MCF 10A (cell line): ENCODE results near the gene TFF3. TPM values are rescaled to one million over a fixed set of nuclear protein-coding genes. Genes with fewer than 3 reads are reported as not detected.

ENCODE experiments used
- BruUV-seq: library from RNA; stranded (reverse); fragments of 400-500 nt; replicated peaks from 2 replicates; lab custom pipeline; 2021; lab: Mats Ljungman, UMichigan
- CTCF ChIA-PET: fragments of 300-600 bp; sonication (Branson Sonifier 250); formaldehyde crosslinking; extraction: SDS; loops from one replicate; lab custom pipeline; 2021; ENCODE audit warnings: antibody characterized with exemption, inconsistent platforms; lab: Yijun Ruan, JAX
- POLR2A ChIA-PET: fragments of 300-600, 350-650 bp; sonication (Branson Sonifier 250); formaldehyde crosslinking; extraction: SDS; loops from one replicate; lab custom pipeline; 2020; ENCODE audit warnings: antibody characterized with exemption, inconsistent platforms; lab: Yijun Ruan, JAX
- DNase-seq: peaks from one replicate; pipeline ENCODE4 v3.0.0-alpha.2; 2018; ENCODE audit not compliant: unreplicated experiment
- H3K27ac Mint-ChIP-seq: one replicate; pipeline ENCODE4 v1.8.0; 2022; ENCODE audit warnings: mild to moderate bottlenecking, low read depth, mixed read lengths; ENCODE audit not compliant: unreplicated experiment
- H3K27me3 Mint-ChIP-seq: one replicate; pipeline ENCODE4 v1.8.0; 2022; ENCODE audit warnings: mixed read lengths; ENCODE audit not compliant: insufficient read depth, unreplicated experiment
- H3K36me3 Mint-ChIP-seq: one replicate; pipeline ENCODE4 v1.8.0; 2022; ENCODE audit warnings: mild to moderate bottlenecking, moderate library complexity, mixed read lengths; ENCODE audit not compliant: insufficient read depth, unreplicated experiment
- H3K4me1 Mint-ChIP-seq: one replicate; pipeline ENCODE4 v1.8.0; 2022; ENCODE audit warnings: mixed read lengths; ENCODE audit not compliant: insufficient read depth, unreplicated experiment
- H3K4me3 Mint-ChIP-seq: one replicate; pipeline ENCODE4 v1.8.0; 2022; ENCODE audit warnings: mild to moderate bottlenecking, moderate library complexity, mixed read lengths; ENCODE audit not compliant: unreplicated experiment
- H3K9me3 Mint-ChIP-seq: one replicate; pipeline ENCODE4 v1.8.0; 2022; ENCODE audit warnings: mixed read lengths; ENCODE audit not compliant: unreplicated experiment
- intact Hi-C: fragments of 100-400 bp; cut with micrococcal nuclease; formaldehyde crosslinking; loops from 2 replicates; pipeline ENCODE4 v1.14.1; 2022
- total RNA-seq: library from RNA; stranded (reverse); gene quantifications from 2 replicates; pipeline ENCODE4 v1.2.3, GENCODE V29; 2022
- TF ChIP-seq, protein P1 (sequence below): fragments of 200-600 bp; IDR thresholded peaks from one replicate; pipeline ENCODE4 v1.8.0; 2022; ENCODE audit warnings: antibody characterized with exemption, mild to moderate bottlenecking; ENCODE audit not compliant: unreplicated experiment

Gene TFF3
- total RNA-seq, 1 experiment from 2014 or later, result not detected

DNA sequence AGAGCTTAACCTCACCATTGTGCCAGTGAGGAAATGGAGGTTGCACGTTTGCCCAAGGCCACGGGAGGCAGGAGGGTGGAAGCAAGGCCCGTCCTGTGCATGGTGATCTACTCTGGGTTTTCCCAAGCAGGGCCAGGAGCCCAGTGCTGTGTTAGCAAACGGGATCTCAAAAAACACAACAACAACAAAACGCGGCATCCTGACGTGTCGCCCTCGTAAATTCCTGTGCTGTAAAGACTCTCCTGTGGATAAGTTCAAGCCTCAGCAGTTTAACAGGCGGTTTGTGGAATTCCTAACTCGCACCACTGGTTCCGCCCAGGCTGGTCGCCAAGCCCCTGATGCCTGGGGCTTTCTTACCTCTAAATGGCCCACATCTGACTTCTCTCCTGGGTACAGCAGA, 39.1 kb downstream of the TFF3 start:
- no peak for DNase-seq
- Mint-ChIP-seq H3K36me3 (peaks cover 10% of the 10 kb centered on the region), H3K4me3 (no peak overlapping the region), H3K9me3 (no peaks in the 10 kb centered on the region), H3K4me1 (no peaks in the 10 kb centered on the region), H3K27ac (no peak overlapping the region), H3K27me3 (no peaks in the 10 kb centered on the region)
- intact Hi-C loops, result no loop called here
- no TSS peak for BruUV-seq
- ChIA-PET CTCF (interaction anchor here (0.6 to 1.7 kb wide), 3 partner anchors 110 to 131 kb away, joined by 3 to 6 read pairs (median 3); no protein-coding TSS in a partner anchor), POLR2A (interaction anchor here (1.0 kb wide), 1 partner anchor 112 kb away, joined by 4 read pairs; no protein-coding TSS in a partner anchor)
- TF ChIP-seq, protein P1, sequence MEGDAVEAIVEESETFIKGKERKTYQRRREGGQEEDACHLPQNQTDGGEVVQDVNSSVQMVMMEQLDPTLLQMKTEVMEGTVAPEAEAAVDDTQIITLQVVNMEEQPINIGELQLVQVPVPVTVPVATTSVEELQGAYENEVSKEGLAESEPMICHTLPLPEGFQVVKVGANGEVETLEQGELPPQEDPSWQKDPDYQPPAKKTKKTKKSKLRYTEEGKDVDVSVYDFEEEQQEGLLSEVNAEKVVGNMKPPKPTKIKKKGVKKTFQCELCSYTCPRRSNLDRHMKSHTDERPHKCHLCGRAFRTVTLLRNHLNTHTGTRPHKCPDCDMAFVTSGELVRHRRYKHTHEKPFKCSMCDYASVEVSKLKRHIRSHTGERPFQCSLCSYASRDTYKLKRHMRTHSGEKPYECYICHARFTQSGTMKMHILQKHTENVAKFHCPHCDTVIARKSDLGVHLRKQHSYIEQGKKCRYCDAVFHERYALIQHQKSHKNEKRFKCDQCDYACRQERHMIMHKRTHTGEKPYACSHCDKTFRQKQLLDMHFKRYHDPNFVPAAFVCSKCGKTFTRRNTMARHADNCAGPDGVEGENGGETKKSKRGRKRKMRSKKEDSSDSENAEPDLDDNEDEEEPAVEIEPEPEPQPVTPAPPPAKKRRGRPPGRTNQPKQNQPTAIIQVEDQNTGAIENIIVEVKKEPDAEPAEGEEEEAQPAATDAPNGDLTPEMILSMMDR, result no peak

DNA sequence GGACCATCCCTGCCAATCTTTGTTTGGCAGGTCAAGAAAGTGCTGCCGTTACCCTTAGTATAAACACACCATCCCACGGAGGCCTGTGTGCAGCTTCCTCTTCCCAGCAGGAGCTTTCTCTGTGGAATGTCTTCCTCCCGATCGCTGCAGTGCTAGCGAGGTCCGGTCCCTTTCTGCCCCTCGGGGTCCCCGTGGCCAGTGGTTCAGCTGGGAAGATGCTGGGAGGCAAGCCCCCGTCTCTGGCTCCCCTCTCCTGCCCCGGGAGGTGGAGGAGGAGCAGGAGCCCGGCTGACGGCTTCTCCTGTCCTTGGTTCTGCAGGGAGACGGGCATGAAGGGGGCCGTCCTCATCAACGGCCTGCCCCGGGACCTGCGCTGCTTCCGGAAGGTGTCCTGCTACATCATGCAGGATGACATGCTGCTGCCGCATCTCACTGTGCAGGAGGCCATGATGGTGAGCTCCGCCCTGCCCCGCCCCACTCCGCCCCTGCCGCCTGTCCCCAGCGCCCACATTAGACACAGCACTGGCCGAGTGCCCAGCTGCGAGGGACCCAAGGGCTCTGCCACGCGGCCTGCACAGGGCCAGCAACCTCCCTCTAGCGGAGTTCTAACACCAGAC, 42.1 kb downstream of the TFF3 start:
- no peak for DNase-seq
- TF ChIP-seq, protein P1, result no peak
- H3K27me3 Mint-ChIP-seq, result no peaks in the 10 kb centered on the region
- no peak overlapping the region for H3K4me3 Mint-ChIP-seq
- BruUV-seq, result no TSS peak
- CTCF ChIA-PET, result interaction anchor here (1.3 to 3.0 kb wide), 2 partner anchors 14 to 109 kb away, joined by 3 to 13 read pairs; no protein-coding TSS in a partner anchor
- H3K9me3 Mint-ChIP-seq, result no peaks in the 10 kb centered on the region
- POLR2A ChIA-PET, result interaction anchor here (1.1 kb wide), 1 partner anchor 38 kb away, joined by 5 read pairs; no protein-coding TSS in a partner anchor
- H3K27ac Mint-ChIP-seq, result no peak overlapping the region
- intact Hi-C loops, result no loop called here
- H3K4me1 Mint-ChIP-seq, result no peaks in the 10 kb centered on the region
- peaks cover 5% of the 10 kb centered on the region for H3K36me3 Mint-ChIP-seq

DNA sequence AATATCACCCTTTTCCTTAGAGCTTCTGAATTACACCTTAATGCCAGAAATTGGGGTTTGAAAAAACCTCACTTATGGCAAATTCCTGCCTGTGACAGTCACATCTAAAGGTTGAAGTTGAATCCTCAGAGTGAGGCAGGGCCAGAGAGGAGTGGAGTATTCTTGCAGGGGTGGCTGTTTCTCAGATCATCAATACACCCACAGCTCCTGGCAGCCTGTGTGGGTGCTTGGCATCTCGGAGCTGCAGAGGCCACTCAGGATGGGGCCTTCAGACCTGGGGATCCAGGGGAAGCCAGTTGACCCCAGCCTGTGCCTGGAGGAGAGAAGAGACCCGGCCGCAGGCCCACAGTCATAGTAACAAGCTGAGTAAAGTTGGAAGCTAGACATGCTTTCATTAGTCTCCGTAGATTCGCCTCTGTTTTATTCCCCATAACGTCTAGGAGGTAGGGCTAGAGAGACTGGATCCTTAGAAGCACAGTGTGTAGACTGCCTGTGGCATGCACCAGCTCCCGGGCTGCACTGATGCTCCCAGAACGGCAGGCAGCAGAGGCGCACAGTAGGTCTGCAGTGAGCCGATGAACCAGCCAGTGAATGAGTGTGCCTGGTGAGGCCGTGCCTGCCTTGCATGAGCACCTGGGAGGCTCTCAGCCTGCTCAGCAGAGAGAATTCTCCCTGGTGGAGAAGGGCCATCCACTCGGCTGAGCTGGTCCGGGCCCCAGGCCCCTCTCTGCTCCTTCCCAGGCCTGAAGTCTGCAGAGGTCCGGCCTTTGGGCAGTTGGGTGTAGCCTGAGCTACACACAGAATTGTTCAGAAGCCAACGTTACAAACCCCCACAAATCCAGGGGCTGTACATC, 42.9 kb downstream of the TFF3 start:
- ChIA-PET CTCF (interaction anchor here (3.0 kb wide), 1 partner anchor 13 kb away, joined by 13 read pairs; no protein-coding TSS in a partner anchor), POLR2A (interaction anchor here (0.5 kb wide), 1 partner anchor 1750 kb away, joined by 3 read pairs; no protein-coding TSS in a partner anchor)
- TF ChIP-seq, protein P1, result no peak
- DNase-seq, result no peak
- Mint-ChIP-seq H3K9me3 (no peaks in the 10 kb centered on the region), H3K36me3 (peaks cover 5% of the 10 kb centered on the region), H3K4me1 (peaks cover 7% of the 10 kb centered on the region), H3K27ac (no peak overlapping the region), H3K4me3 (no peak overlapping the region), H3K27me3 (no peaks in the 10 kb centered on the region)
- intact Hi-C loops, result no loop called here
- no TSS peak for BruUV-seq

DNA sequence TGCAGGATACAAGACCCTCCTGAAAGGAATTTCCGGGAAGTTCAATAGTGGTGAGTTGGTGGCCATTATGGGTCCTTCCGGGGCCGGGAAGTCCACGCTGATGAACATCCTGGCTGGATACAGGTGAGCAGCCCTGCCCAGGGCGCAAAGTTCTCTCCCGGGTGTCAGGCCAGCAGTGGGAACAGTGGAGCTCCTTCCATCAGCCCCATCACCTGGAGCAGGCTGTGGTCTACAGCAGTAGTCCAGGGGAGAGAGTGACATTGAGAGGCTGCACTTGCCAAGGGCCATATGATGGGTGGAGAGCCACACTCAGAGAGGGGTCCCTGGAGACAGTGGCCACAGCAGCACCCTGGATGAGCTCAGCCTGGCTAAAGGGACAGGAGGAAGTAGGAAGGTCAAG, 44.1 kb downstream of the TFF3 start:
- H3K4me3 Mint-ChIP-seq, result no peak overlapping the region

More for the DNA sequence above, 44.1 kb downstream of the TFF3 start:
- POLR2A ChIA-PET, result interaction anchor here (0.6 kb wide), 1 partner anchor 564 kb away, joined by 3 read pairs; no protein-coding TSS in a partner anchor
- no peaks in the 10 kb centered on the region for H3K27me3 Mint-ChIP-seq
- H3K27ac Mint-ChIP-seq, result no peak overlapping the region
- H3K4me1 Mint-ChIP-seq, result peaks cover 15% of the 10 kb centered on the region
- TF ChIP-seq, protein P1, result no peak
- H3K9me3 Mint-ChIP-seq, result no peaks in the 10 kb centered on the region
- CTCF ChIA-PET, result interaction anchor here (3.0 kb wide), 1 partner anchor 12 kb away, joined by 13 read pairs; no protein-coding TSS in a partner anchor
- no peak for DNase-seq
- no TSS peak for BruUV-seq
- peaks cover 5% of the 10 kb centered on the region for H3K36me3 Mint-ChIP-seq
- intact Hi-C loops, result no loop called here
